ENCODE data around the gene CCDC85B.

The CCDC85B gene

GRCh38 chr11:65915101-65915820 is 24.8 kb downstream of the CCDC85B start:
- no peak for TF ChIP-seq GATA3 (IDR thresholded peaks at IDR 0.05; ENCODE audit: low read depth, low read length)
- TF ChIP-seq GATA2 (IDR thresholded peaks at IDR 0.05; ENCODE audit: low read depth, low read length), result no peak

DNA sequence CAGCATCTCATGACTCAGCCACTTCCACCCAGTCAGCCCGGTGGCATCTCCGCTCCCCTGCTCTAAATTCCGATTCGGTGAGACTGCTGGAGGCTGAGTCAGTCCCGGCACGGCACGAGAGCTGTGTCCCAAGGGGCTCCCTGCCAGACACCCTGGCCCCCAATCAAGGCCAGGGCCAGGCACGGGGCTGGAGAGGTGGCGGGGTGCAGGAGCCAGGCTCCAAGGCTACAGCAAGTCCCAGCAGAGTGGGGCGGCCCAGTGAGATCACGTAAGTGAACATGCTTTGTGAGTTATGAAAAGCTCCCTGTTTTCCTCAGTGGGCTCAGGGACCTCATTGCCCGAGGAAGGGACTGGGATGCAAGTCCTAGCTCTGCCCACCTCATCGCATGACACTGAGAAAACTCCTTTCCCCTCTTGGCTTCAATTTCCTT is 25.4 kb downstream of the CCDC85B start:
- TF ChIP-seq GATA3 (IDR thresholded peaks at IDR 0.05; ENCODE audit: low read depth, low read length) (no peak), GATA2 (IDR thresholded peaks at IDR 0.05; ENCODE audit: low read depth, low read length) (no peak)

DNA sequence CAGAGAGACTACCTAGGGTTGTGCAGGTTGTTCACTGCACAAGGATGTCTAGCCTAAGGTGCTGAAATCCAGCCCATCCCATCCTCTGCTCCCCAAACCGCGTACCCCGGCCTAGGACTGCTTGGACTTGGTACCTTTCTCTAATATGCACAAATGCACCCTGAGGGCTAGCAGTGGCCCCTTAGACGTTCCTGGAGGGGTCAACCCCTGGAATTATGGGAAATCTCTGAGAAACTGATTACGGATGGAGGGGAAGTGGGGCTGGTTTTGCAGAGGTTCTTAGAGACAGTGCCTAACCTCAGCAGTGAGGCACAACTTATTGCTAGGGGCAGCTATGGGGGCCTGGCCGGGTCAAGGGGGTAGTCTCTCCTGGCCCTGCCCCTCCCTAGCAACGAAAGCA is 25.9 kb downstream of the CCDC85B start:
- TF ChIP-seq GATA3 (IDR thresholded peaks at IDR 0.05; ENCODE audit: low read depth, low read length) (no peak), GATA2 (IDR thresholded peaks at IDR 0.05; ENCODE audit: low read depth, low read length) (no peak)

DNA sequence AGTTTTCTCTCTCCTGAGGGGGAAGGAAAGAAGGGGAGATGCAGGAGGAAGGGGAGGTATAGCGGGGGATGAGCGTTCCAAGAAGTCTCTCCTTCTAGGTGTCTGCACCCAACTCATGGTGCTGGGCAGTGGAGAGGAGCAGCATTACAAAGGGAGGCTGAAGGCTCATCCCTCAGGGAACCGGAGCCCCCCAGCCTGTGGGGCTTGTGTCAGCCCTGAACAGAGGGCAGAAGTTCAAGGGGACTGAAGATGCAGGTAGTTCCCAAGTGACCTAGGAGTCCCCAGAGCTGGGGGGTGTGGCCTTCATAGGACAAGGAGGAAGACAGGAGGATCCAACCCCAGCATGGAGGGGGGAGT is 26.6 kb downstream of the CCDC85B start:
- TF ChIP-seq GATA3 (IDR thresholded peaks at IDR 0.05; ENCODE audit: low read depth, low read length), result no peak
- no peak for TF ChIP-seq GATA2 (IDR thresholded peaks at IDR 0.05; ENCODE audit: low read depth, low read length)

DNA sequence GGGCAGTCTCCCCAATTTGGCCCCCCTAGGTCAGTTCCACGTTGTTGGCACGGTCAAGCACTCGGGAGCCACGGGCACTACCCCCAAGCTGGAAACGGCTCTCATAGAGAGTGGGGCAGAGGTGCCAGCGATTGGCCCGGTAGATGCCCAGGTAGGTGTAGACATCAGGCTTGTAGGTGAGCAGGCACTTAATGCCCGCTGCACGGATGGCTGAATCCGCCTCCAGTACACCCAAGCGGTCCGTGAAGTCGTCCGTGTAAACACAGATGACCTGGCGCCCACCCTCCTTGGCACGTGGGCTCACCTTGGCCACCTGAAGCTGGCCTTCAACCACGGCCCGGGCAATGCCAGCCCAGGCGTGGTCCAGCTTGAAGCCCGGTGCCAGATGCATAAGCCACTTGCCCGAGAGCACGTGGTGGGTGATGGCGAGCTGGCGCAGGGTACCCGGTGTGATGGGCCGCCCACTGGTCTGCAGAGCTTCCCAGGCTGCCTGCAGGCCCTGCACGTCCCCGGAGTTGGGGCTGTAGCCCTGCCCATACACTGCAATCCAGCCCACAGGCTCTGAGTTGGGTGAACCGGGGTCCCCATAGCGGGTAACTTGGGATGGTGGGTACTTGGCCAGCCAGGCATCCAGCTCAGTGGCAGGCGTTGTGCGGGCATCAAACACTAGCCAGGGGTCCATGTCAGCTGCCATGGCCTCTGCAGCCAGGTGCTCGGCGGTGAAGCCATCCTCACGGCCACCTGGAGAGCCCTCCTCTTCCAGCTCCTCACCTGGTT is 27.1 kb downstream of the CCDC85B start:
- TF ChIP-seq GATA3 (IDR thresholded peaks at IDR 0.05; ENCODE audit: low read depth, low read length) (no peak), GATA2 (IDR thresholded peaks at IDR 0.05; ENCODE audit: low read depth, low read length) (no peak)

DNA sequence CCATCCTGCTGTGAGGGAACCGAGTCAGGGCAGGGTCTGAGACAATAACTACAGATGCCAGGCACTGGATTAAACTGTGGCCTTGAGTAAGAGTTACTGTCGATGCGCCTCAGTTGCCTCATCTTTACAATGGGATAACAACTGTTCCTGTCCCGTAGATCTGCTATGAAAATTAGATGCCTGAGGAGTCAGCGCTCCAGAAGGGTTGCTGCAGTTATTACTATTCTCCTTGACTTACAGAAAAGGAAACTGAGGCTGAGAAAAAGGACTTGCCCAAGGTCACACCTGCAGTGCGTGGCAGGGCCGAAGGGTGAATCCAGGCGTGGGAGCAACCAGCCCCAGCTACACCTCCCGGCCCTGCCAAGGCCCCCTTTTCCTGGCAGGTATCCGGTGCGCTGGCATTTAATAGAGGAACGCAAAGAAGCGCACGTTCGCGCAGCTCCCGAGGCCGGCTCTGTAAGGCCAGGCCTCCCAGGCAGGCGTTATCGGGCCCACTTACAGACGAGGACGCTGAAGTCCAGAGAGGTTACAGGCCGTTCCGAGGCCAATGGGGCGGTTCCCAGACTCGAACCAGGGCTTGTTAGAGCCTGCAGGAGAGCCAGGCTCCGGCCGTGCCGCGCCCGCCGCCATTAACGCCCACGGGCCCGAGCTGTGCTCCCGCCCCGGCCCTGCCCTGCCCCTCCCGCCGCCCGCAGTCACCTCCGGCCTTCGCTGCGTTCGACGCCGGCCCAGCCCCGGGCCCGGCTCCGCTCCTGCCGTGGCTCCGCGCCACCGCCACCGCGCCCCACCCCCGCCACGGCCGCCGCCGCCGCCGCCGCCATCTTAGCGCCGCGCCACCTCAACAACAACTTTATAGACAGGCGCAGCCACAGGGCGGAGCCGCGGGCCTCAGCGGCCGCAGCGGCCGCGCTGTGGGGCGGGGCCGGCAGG is 28.0 kb downstream of the CCDC85B start, which contains the start of gene C11orf68:
Gene C11orf68, minus strand, starts transcription at position 852 of the 930 bp plus-strand sequence. Its CDS starts 31 bp downstream, at position 821.
- TF ChIP-seq GATA3 (IDR thresholded peaks at IDR 0.05; ENCODE audit: low read depth, low read length), result no peak
- no peak for TF ChIP-seq GATA2 (IDR thresholded peaks at IDR 0.05; ENCODE audit: low read depth, low read length)

DNA sequence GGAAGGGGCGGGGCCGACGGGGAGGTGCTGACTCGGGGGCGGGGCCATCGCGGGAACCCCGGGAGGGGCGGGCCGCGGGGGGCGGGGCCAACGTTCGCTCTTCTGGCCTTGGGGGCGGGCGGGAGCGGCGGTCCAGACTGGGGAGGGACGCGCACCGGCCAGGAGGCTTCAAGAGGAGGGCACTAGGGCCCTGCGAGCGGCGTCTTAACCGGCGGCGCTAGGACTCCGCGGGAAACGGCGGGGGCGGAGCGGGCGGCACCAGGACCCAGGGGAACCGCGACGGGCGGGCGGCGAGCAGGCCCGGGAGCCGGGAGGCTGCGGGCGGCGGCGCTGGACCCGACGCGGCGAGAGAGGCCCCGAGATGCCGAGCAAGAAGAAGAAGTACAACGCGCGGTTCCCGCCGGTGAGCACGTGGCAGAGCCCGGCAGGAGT is 28.7 kb downstream of the CCDC85B start, which contains the start of gene DRAP1:
Gene DRAP1, plus strand, starts transcription at position 286 of the 432 bp plus-strand sequence. Its CDS starts 76 bp downstream, at position 362.
- TF ChIP-seq GATA3 (IDR thresholded peaks at IDR 0.05; ENCODE audit: low read depth, low read length) (no peak), GATA2 (IDR thresholded peaks at IDR 0.05; ENCODE audit: low read depth, low read length) (no peak)

GRCh38 chr11:65919573-65920371 is 29.3 kb downstream of the CCDC85B start:
- no peak for TF ChIP-seq GATA2 (IDR thresholded peaks at IDR 0.05; ENCODE audit: low read depth, low read length)

- TF ChIP-seq GATA2 (IDR thresholded peaks at IDR 0.05; ENCODE audit: low read depth, low read length) (no peak), GATA3 (IDR thresholded peaks at IDR 0.05; ENCODE audit: low read depth, low read length) (no peak)
Observed at GRCh38 chr11:65920372-65920802, 29.9 kb downstream of the CCDC85B start.

DNA sequence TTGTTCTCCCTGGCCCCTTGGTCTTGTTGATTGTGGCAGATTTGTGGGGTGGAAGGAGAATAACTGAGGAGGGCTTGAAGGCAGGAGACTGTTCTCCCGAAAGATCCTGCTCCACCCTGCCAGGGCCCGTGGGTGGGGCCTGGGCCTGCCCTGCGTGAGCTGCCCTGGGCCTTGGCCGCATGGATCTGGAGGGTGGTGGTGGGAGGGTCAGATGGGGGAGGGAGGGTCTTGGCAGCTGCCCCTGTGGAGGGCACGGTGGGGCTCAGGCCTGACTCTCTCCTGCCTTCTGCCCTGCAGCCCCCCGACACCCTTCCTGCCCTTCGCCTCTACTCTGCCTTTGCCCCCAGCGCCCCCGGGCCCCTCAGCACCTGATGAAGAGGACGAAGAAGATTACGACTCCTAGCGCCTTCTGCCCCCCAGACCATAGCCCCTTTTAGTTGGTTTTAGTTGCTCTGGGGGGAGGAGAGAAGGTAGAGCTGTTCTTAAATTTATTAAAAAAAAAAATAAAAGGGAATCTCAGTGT is 30.6 kb downstream of the CCDC85B start:
- TF ChIP-seq GATA2 (IDR thresholded peaks at IDR 0.05; ENCODE audit: low read depth, low read length) (no peak), GATA3 (IDR thresholded peaks at IDR 0.05; ENCODE audit: low read depth, low read length) (no peak)

DNA sequence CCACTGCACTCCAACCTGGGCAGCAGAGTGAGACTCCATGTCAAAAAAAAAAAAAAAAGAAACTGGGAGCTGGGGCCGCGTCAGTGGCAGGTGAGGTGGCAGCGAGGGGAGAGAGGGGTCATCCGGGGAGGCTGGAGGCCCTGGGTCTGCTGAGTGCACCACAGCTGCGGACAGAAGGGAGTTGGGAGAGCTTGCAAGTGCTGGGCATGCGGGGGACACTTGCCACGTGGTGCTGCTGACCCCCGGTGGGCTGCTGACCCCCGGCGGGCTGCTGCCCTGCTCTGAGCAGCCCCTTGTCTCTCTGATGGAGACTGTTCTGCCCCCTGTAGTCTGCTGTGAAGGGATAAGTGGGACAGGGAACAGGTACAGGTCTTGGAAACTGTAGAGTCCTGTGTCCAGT is 31.4 kb downstream of the CCDC85B start:
- TF ChIP-seq GATA2 (IDR thresholded peaks at IDR 0.05; ENCODE audit: low read depth, low read length) (no peak), GATA3 (IDR thresholded peaks at IDR 0.05; ENCODE audit: low read depth, low read length) (no peak)

- TF ChIP-seq GATA2 (IDR thresholded peaks at IDR 0.05; ENCODE audit: low read depth, low read length) (no peak), GATA3 (IDR thresholded peaks at IDR 0.05; ENCODE audit: low read depth, low read length) (no peak)
Observed at GRCh38 chr11:65922565-65922964, 32.1 kb downstream of the CCDC85B start.

GRCh38 chr11:65925397-65925796 is 34.9 kb downstream of the CCDC85B start:
- peak; percentile 18; the same call in 1 of the 2 replicates for TF ChIP-seq GATA2 (IDR thresholded peaks at IDR 0.05; ENCODE audit: low read depth, low read length)
- TF ChIP-seq GATA3 (IDR thresholded peaks at IDR 0.05; ENCODE audit: low read depth, low read length), result no peak

Data from SH-SY5Y (cell line).